NOMO-1 treated with DMSO at 0.1 percent for 48 hours (cell line): ENCODE data around the gene P2RY12.

Experiments used
- DNase-seq: peaks from one replicate; lab custom pipeline; 2025; ENCODE audit not compliant: unreplicated experiment; lab: John Stamatoyannopoulos, UW

The P2RY12 gene

DNA sequence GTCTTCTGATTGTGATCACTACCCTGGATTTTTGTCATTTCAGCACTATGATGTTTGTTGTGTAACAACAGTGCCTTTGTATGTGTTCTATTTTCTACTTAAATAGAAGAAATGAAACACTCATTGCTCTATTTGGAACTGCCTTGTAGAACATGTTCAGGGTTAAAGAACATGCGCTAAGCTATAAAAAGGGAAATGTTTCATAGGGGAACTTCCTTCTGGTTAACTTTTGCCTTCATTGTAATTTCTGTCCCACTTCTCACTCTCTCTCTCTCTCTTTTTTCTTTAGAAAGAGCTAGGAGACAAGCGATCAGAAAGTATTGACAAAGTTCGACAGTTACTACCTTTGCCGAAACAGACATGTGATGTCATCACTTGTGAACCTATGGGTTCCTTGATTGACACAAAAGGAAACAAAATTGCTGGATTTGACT is at the start of gene P2RY12:
P2RY12 (minus strand) TSS at position 13 of the 434 bp plus-strand sequence. CDS start 45,908 bp downstream, outside the sequence.
- DNase-seq, result peak; percentile 93

DNA sequence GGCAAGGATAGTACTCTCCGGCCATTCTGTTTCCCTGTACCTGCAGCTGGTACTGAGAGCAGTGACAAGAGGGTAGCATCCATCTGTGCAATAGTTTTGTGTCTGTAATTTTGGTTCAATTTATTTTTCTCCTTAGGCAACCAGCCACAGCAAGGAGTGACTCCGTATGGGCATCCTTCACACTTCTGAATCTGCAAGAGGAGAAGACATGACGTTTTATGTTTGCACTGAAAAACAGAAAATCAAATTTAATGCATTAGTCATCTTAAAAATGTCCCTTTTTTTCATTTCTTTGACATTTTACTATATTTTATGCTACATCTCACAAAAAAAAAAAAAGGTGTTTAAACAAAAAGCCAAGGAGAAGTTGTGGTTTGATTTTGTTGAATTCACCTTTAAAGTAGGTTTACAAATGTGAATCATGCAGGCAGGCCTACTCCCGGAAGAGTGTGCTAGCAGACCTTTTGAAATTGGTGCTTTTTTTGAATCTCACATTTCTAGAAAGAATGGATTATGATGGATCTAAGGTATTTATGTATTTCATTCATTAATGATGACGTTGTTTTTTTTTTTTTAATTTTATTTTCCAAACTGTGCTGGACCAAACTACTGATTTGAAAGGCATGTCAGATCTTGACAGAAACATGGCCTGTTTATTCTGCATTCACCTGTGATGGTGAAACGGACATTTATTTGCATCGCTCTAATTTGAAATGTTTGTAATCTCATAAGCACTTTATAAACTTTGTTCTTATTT is 48.2 kb upstream of the P2RY12 start:
- no peak for DNase-seq

DNA sequence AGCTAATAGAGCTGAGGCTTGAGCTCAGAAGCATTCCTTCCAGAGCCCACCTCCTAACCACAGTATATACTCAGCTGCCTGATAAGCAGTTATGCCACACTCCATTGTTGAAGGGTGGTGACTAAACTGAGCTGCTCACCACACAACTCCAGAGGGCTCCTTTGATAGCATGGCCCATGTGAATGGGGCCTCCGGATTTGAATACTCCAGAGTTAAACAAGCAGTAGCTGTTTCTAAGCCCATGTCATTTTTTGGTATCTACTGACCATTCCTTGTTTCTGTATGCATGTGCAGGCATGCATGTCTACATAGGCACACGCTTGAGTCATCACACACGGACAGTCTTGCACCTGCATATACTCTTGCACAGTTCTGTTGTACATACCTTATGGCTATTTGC is 47.4 kb upstream of the P2RY12 start:
- DNase-seq, result no peak

DNA sequence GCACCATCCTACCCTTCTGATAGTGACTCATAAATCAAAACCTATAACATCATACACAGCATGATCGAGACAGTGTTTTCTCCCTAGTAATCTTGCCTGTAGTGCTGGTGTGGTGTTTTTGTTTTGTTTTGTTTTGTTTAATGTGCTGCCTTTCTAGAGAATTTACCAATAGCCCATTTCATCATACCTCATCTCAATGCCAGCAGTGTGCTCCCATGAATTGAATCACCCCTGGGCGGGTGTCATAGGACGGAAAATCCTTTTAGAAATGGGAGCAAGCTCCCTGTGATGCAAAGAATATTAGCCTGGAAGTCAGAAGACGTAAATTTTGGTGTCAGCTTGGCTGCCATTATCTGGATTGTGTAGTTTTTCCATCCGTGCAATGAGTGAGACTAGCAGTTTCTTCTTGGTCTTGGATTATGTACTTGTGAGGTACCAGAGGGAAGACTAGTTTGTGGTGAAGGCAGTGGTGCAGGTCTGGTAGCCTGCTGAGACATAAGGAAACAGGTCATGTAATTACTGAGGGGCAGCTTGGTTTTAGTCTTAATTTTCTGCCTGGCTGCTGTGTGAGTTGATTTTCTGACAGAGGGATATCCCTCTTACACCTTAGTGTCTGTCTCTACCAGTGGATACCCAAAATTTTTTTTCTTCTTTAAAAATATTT is 46.4 kb upstream of the P2RY12 start:
- no peak for DNase-seq

DNA sequence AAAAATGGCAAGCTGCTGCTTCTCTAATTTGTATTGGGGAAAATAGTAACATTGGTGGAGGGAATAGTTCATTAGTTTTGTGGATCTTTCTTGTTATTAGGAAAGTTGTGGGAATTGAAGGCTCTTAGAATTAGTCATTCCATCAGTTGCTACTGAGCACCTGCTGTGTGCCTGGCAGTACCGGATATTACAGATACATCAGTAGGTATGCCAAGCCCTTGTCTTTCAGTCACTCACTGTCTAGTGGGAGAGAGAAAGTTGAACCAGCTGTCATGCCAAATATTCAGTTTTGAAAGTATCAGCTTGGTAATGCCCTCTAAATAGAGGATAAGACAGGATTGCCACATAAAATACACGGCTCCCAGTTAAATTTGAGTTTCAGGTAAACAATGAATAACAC is 43.8 kb upstream of the P2RY12 start:
- no peak for DNase-seq

DNA sequence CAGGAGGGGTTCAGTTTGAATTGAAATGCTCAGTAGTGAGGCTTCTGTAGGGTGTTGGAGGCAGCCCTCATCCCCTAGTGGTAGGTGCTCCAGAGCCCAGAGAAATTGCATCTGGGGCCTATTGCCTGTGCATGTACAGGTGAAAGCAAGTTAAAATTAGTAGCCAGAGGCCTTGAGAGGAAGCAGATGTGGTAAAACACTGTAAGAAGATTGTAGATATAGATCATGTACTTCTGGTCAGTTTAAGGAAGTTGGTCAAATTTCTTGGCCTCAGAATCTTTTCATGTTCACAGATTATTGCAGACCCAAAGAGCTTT is 41.7 kb upstream of the P2RY12 start:
- peak; percentile 84 for DNase-seq

DNA sequence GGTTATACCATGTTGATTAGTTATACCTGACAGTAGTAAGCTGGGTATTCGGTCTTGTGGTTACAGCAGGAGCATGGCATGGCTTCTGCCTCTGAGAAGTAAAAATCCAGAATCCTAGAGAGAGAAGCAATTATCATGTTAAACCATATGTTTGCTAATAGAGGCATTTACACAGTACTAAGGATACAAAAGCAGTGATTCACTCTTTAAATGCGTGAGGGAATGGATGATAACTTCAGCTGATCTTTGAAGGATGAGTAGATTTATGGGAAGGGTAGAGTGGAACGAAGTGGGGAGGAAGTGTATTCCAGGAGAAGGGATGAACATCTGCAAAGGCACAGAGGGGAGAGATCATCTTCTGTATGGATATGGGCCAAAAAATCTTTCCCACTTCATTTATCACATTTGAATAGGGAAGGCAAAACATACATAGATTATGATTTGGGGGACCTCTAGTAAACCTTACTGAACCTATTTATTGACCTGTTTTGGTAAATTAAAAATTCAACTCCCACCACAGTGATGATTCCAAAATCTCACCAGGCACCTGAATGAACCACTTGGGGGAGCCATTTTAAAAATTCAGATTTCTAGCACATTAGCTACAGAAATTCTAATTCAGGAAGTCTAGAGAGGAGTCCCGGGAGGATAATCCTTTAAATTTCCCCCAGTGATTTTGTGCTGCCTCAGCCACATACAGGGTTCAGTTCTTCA is 41.2 kb upstream of the P2RY12 start:
- peak; percentile 28 for DNase-seq

DNA sequence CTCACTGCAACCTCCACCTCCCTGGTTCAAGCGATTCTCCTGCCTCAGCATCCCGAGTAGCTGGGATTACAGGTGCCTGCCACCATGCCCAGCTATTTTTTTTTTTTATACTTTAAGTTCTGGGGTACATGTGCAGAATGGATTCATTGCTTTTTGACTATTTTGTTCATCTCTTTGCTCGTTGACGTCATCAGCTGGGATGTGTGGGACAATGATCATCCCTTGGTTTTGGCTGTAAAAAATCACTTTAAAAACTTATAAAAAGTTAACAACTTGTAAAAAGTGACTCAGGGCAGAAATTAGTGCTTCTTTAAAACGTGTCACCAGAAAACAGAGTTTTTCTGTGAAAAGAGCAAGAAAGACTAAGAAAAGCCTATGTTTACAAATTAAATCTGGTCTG is 38.5 kb upstream of the P2RY12 start:
- DNase-seq, result no peak

DNA sequence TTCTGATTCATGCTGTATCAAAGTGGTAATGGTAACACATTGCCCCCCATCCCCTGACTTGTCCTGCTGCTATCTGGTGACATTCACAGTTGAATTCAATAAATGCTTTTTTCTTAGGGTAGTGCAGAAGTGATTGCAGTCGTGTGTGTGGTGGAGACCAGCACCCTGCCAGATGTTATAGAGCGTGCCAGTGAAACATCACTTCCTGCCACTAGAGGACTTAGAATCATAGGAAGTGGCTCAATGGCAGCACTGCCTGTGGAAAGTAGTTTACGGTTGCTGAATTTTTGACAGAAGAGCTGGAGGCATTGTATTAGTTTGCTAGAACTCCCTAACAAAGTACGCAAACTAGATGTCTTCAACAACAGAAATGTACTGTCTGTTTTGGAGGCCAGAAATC is 37.4 kb upstream of the P2RY12 start:
- peak; percentile 35 for DNase-seq

DNA sequence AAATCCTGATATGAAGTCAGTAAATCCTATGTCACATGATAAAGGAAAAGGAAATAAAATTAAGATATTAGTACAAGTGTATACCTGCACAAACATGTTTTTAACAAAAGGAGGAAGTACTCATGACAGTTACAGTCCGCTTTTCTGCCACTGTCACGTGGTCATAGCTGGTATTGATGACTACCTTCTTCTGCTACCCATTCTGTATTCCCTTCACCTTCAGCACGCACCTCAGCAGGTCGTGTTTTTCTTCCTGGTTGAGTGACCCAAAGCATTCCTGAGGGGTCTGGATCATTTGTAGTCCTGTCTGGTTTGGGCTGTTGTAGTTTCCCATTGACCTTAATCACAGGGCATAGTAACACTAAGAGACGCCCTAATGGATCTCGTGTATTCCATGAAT is 35.3 kb upstream of the P2RY12 start:
- DNase-seq, result no peak

DNA sequence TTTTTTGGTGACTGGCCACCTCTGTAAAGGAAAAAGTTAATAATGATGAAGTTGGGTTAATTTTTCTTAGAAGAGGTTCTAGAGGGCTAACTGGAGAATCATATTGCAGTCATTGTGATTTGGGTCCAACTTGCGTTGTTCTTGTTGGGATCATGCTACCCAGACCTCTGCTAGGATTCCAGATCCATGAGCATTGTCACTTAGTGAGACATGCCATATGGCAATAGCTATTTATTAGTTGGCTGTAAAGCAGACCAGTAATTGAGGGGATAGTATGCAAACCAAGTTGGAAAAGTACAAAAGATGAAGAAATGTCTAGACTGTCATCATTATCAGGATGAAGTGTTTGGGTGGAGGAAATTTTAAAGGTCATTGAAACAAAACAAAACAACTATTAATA is 30.7 kb upstream of the P2RY12 start:
- no peak for DNase-seq

DNA sequence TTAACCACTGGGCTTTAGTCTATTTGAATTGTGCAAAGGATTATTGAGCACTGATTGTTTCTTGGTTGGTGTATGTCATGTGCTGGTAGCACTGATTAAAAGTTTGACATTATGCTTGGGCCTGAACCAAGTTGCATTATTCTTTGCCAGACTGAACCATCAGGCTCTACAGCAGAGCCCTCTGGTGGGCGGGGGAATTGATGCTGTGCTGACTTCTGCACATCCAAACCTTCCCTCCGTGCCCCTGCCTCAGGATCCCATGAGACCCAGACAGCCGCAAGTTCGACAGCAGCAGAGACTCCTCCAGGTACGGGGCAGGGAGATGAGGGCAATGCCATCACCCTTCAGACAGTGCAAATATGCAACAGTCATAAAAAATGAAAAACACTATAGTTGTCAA is 28.4 kb upstream of the P2RY12 start:
- peak; percentile 9 for DNase-seq

DNA sequence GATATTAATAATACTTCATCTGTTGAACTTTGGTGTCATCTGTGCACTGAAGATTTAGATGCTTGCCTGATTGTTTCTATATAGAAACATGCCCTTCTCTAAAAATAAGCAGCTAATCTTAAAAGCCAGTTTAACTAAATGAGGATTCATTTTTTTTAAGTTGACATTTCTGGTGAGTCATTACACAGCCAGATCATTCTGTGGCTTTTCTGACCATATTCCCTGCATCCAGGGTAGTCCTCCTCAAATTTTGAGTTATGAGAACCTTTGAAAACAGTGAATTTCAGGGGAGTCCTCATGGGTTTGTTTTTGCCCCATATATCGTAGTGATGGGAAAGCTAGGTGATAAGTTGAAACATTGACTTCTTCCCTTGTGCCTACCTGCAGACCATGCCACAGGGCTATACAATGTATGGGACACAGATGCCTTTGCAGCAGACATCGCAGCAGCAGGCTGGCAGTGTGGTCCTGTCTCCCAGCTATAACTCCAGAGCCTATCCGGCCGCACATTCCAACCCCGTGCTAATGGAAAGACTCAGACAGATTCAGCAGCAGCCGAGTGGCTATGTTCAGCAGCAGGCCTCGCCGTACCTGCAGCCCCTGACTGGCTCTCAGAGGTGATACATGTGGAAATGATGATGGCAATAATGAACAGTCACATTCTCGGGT is 26.5 kb upstream of the P2RY12 start:
- DNase-seq, result no peak

DNA sequence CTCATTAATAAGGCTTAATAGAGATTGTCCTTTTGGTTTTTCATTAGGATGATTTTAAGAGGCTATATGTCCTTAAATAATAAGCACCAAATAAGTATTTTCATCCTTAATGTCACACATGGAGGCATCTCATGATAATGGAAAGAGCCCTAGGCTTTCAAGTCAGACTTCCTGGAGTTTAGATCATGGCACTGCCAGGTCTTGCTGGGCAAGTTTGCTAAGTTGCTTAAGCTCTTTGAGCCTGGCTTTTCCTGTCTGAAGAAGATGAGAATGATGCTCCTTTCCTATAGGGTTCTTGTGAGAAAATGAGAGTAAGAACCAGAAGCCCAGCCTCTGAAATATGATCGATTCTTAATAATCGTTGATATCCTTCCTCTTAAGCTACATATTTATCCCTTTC is 23.4 kb upstream of the P2RY12 start:
- DNase-seq, result no peak

DNA sequence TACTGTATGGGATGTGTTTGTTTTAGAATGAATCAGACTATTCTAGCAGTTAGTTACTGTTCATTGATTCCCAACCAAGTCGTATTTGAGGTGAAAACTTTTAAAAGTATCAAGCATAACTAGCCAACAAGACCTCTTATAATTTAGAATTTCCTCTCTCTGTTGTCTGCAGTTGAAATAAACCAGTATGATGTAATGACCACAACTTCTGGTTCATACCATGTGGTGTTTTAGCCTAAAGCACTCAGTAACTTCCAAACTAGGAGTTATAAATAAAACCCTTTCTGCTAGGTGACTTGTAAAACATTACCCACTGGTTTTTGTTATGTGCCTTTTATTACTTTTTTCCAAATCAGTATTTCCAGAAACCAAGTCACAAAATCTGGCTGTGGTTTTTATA is 19.8 kb upstream of the P2RY12 start:
- DNase-seq, result peak; percentile 62

DNA sequence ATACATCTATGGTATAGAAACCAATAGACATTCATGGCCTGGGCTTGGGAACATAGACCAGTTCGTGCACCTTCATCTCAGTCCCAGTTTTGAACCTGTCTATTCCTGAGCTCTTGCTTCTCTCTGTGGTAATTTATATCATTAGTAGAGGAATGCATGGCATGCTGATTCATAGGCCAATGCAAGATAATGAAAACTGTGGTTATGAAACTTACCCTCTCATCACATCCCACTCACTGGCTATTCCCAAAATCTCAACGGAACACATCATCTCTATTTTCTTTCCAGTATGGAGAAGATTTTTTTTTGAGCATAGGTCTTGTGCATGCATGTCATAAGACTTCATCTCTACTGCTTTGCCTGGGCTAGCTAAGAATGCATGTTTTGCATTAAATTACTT is 18.7 kb upstream of the P2RY12 start:
- no peak for DNase-seq

DNA sequence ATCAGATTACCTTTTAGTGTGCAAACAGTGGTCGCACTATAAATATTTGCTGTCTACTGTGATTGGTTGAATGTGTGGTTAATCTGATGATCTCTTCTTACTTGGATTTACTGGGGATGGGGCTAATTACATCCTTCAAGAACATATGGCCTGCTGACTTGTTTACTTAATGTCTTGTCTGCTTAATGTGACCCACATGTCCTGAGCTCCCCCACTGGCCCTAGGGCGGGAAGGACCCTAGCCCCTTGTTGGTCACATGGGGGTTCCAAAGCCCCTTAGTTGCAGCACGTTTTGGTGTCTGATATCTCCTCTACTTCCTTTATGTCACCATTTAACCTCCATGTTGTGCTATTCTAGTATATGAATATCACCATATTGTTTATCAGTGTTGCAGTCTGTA is 17.8 kb upstream of the P2RY12 start:
- DNase-seq, result no peak

DNA sequence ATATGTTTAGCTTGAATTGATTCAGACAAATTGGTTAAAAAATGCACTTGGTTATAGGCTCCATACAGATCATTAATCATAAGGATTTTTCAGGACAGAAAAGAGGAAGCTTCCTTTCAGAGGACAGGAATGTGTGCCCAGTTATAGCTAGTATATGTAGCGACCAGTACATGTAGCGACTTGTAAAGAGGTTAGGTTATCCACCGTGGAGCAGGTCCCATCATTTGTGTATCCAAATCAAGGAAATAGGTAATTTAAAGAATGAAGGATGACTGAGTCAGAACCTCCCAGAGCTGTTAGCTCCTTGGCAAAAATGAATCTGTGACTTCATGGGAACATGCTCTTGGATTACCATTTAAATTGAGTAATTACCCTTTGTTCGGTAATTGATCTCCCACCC is 15.8 kb upstream of the P2RY12 start:
- DNase-seq, result peak; percentile 9

DNA sequence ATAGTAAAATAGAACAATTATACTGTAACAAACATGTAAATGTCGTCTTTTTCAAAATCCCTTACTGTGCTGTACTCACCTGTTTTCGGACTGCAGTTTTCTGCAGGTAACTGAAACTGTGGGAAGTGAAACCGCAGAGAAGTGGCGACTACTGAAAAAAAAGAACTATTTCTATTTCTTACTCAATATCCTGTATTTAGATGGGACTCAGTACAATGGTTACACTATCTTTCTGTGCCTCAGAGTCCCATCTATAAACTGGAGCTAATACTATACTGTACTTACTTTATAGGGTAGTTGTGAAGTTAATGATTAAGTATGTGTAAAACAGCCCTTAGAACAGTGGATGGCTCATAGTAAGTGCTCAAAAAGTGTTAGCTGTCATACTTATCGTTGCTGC is 14.3 kb upstream of the P2RY12 start:
- peak; percentile 79 for DNase-seq

DNA sequence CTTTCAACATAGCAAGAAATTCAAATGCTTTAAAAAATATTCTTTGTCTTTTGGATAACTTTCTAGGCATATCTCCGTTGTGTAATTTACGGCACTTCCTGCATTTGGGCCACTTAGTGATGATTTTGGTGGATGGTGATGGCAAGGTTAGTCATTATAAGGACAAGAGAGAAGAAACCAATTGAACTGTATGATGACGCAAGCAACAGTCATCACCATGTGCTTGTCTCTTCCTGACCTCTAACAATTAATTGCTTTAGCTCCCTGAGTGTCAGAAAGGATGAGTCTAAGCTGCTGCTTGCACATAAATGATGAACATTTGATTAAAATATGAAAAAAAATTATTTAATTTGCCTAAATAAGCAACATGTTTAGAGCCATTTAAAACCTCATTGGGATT is 11.3 kb upstream of the P2RY12 start:
- DNase-seq, result peak; percentile 73

DNA sequence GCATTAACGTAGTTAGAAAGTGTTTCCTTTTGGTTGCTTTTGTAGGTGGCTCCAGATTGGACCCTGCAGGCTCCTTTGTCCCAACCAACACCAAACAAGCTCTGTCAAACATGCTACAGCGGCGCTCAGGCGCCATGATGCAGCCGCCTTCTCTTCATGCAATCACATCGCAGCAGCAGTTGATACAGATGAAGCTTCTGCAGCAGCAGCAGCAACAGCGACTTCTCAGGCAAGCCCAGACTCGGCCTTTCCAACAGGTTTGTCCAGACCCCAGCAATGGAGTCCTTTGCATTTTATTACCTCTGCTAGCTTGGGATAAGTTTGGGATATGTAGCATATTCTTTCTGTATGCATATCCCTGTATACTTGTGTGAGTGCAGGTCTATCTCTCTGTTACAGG is 10.1 kb upstream of the P2RY12 start:
- DNase-seq, result no peak

DNA sequence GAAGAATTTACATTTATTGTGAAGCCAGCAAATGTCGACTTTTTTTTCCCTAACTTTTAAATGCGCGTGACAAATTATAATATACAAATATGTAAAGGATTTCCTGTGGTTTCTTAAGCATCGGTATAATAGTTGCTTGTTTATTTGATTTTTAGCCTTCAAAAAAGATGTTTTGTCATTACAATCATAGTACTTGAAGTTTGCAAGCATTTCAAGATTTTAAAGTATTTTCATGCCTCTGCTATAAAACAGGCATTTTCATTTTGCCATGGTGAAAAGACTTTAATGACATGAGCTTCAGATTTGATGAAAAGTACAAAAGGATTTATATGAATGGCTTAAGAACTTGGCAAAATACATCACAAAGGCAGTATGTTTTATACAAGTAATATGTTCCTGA is 9.4 kb upstream of the P2RY12 start:
- DNase-seq, result no peak
